ENCODE data around the gene CDC37. TPM values are rescaled to one million over a fixed set of nuclear protein-coding genes. Genes with fewer than 3 reads are reported as not detected.
"Not testable (repeated sequence)": the region's sequence is repeated elsewhere in the genome, so short reads cannot be mapped to it uniquely, and the experiment has no call there.

The CDC37 gene
- total RNA-seq, 2 donors from 2014 or later, result 128 to 286 TPM

DNA sequence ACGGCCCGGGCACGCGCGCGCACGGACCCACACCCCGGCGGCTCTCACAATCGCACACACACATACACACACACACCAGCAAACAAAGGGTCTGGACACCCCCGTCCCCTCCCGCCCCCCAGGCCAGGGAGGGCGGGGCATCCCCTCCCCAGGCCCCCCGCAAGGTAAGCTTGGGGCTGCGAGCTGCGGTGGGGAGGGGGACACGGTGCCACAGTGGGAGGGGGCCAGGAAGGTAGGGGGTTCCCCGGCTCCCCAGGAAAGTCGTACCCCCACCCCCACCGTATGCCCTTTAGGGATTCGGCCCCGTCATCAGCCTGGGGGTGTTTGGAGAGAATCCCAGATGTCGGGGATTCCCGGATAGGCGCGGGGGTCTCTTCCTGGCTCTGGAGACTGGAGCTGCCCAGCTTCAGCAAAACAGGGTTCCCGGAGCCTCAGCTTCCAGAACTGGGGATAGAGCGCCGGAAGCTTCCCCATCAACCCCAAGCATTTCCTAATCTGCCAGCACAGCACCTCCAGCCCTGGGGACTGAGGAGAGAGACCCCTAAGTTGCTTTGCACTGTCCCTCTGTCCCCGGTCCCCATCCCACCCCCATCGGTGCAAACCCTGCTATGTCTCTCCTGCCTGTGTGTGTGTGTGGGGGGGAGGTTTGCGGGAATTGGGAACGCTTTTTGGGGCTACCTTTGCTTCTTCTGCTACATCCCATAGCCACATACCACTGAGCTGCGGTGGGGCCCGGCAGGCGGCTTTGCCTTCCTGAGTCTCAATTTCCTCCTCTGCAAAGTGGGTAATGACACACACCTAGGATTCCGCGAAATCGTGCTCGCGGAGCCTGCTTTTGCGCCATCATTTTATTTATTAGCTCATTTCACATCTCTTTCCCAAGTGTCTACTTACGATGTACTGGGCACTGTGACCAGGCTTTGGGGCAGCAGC is 1.8 kb upstream of the CDC37 start:
- Histone ChIP-seq H3K4me1 (peaks cover 16% of the 10 kb centered on the region), H3K9ac (ENCODE audit: low read depth in 2 of 2, low read length in 2 of 2) (peak overlapping the region in 1 of 2 donors; percentile 45), H3K27ac (no peak overlapping the region), H3K9me3 (no peaks in the 10 kb centered on the region), H3K36me3 (no peaks in the 10 kb centered on the region), H3K27me3 (peaks cover 9% of the 10 kb centered on the region), H3K4me3 (peak overlapping the region; percentile 85)
- no peak for DNase-seq
- intact Hi-C loops (cut with DNase I), result no loop called here
- TF ChIP-seq, protein P1, sequence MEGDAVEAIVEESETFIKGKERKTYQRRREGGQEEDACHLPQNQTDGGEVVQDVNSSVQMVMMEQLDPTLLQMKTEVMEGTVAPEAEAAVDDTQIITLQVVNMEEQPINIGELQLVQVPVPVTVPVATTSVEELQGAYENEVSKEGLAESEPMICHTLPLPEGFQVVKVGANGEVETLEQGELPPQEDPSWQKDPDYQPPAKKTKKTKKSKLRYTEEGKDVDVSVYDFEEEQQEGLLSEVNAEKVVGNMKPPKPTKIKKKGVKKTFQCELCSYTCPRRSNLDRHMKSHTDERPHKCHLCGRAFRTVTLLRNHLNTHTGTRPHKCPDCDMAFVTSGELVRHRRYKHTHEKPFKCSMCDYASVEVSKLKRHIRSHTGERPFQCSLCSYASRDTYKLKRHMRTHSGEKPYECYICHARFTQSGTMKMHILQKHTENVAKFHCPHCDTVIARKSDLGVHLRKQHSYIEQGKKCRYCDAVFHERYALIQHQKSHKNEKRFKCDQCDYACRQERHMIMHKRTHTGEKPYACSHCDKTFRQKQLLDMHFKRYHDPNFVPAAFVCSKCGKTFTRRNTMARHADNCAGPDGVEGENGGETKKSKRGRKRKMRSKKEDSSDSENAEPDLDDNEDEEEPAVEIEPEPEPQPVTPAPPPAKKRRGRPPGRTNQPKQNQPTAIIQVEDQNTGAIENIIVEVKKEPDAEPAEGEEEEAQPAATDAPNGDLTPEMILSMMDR (IDR thresholded peaks at IDR 0.05), result no peak

DNA sequence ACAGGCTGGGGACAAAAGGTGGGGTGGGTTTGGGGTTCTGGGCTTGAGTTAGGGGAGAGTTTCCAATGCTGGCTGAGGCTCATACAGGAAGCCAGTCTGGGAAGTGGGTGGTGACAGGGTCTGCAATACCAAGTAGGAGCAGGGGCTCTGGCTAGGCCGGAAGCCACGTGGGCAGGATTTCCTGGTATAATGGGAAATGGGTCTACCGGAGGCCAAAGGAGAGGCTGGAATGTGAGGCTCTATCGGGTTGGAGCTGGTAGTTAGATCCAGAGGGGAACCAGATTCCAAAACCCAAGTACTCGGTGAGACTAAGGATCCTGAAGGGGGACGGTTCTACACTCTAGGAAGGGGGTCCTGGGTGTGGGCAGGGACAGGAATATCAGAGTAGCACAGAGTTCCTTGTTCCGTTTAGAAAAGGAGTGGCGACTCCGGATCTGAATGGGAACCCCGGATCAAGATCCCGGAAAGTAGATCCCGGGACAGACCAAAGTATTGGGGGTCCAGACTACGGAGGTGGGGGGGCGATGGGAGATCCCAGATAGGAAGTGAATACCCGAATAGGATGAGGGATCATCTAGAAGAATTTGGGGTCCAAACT is 802 bp downstream of the CDC37 start:
- H3K4me3 ChIP-seq, result peak overlapping the region; percentile 85
- H3K9ac ChIP-seq (ENCODE audit: low read depth in 2 of 2, low read length in 2 of 2), result peak overlapping the region; percentile 93 to 97
- TF ChIP-seq, protein P1 (IDR thresholded peaks at IDR 0.05), result no peak
- peaks cover 9% of the 10 kb centered on the region for H3K27me3 ChIP-seq
- peak overlapping the region; percentile 40 for H3K27ac ChIP-seq
- no peaks in the 10 kb centered on the region for H3K9me3 ChIP-seq
- DNase-seq, result peak; percentile 61
- peaks cover 16% of the 10 kb centered on the region for H3K4me1 ChIP-seq
- H3K36me3 ChIP-seq, result no peaks in the 10 kb centered on the region
- intact Hi-C loops (cut with DNase I), result no loop called here

DNA sequence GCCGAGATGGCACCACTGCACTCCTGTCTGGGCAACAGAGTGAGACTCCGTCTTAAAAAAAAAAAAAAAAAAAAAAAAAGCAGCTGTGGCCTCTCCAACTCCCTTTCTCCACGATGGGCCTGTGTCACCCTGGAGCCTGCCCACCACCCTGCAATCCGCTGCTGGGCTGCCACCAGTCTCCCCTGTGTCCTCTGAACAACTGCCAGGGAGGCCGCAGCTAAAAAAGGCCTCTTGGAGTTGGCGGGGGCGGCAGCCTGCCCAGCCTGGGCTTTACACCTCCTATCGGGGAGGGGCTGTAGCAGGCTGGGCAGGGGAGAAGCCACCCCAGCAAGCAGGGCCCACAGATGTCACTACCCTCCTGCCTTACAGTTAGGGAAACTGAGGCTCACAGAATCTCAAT is 3.5 kb downstream of the CDC37 start:
- Histone ChIP-seq H3K27ac (no peak overlapping the region), H3K4me3 (no peak overlapping the region), H3K36me3 (peaks cover 4% of the 10 kb centered on the region), H3K4me1 (peaks cover 16% of the 10 kb centered on the region), H3K9me3 (no peaks in the 10 kb centered on the region), H3K27me3 (peaks cover 5% of the 10 kb centered on the region), H3K9ac (ENCODE audit: low read depth in 2 of 2, low read length in 2 of 2) (no peak overlapping the region)
- intact Hi-C loops (cut with DNase I), result no loop called here
- no peak for DNase-seq
- TF ChIP-seq, protein P1 (IDR thresholded peaks at IDR 0.05), result no peak

DNA sequence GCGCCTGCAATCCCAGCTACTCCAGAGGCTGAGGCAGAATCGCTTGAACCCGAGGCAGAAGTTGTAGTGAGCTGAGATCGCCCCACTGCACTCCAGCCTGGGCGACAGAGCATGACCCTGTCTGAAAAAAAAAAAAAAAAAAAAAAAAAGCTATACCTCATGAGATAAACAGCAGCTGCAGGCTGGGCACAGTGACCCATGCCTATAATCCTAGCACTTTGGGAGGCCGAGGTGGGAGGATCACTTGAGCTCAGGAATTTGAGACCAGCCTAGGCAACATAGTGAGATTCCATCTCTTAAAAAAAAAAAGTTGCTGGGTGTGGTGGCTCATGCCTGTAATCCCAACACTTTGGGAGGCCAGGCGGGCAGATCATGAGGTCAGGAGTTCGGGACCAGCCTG is 4.0 kb downstream of the CDC37 start:
- H3K9me3 ChIP-seq; H3K27ac ChIP-seq; H3K36me3 ChIP-seq; H3K9ac ChIP-seq (ENCODE audit: low read depth in 2 of 2, low read length in 2 of 2); H3K4me3 ChIP-seq; DNase-seq; intact Hi-C loops (cut with DNase I); H3K27me3 ChIP-seq: not testable (repeated sequence)
- H3K4me1 ChIP-seq, result peaks cover 15% of the 10 kb centered on the region

DNA sequence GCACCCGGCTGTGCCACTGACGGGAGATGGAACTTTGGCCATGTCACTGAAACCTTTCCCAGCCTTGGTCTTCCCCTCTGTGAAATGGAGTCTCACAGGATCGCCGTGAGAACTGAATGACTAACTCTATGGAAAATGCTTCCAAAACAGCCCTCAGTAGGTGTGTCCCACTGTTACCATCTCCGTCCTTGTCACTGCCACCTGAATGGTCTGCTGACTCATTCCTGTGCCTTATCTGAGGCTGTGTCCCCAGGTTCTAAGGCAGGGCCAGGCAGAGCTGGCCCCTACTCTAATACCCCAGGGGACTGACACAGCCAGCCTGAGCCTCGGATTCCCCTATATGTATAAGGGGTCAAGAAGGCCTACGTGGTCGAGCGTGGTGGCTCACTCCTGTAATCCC is 4.5 kb downstream of the CDC37 start:
- intact Hi-C loops (cut with DNase I), result no loop called here
- Histone ChIP-seq H3K36me3 (peaks cover 8% of the 10 kb centered on the region), H3K27ac (no peak overlapping the region), H3K9ac (ENCODE audit: low read depth in 2 of 2, low read length in 2 of 2) (no peak overlapping the region), H3K9me3 (no peaks in the 10 kb centered on the region), H3K27me3 (no peaks in the 10 kb centered on the region), H3K4me1 (peaks cover 13% of the 10 kb centered on the region), H3K4me3 (no peak overlapping the region)
- no peak for DNase-seq
- TF ChIP-seq, protein P1 (IDR thresholded peaks at IDR 0.05), result no peak

DNA sequence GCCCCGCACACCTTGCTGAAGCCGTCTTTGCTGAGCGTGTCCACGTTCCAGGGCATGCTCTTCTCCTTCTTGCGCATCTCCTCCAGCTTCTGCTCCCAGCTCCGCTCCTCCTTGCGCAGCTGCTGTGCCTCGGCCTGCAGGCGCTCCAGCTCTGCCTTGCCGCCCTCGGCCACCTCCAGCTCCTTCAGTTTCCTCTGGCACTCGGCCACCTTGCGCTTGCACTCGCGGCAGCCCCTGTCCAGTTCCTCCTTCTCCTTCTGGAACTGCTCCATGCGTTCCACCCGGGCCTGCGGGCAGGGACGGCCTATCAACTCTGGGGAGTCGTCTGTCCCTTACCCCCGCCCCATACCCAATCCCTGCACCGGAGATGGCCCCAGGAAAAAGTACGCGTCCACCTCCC is 7.4 kb downstream of the CDC37 start:
- intact Hi-C loops (cut with DNase I), result no loop called here
- H3K36me3 ChIP-seq, result peaks cover 16% of the 10 kb centered on the region

More for the DNA sequence above, 7.4 kb downstream of the CDC37 start:
- TF ChIP-seq, protein P1 (IDR thresholded peaks at IDR 0.05), result no peak
- no peak overlapping the region for H3K9ac ChIP-seq (ENCODE audit: low read depth in 2 of 2, low read length in 2 of 2)
- no peak for DNase-seq
- H3K9me3 ChIP-seq, result no peaks in the 10 kb centered on the region
- peaks cover 2% of the 10 kb centered on the region for H3K4me1 ChIP-seq
- H3K27me3 ChIP-seq, result no peaks in the 10 kb centered on the region
- no peak overlapping the region for H3K27ac ChIP-seq
- H3K4me3 ChIP-seq, result no peak overlapping the region
